HL-60/S4 (cell line): ENCODE measurements around the gene GRK3.
"Not testable (repeated sequence)": the region's sequence is repeated elsewhere in the genome, so short reads cannot be mapped to it uniquely, and the experiment has no call there.

ENCODE experiments used
- in situ Hi-C: fragments of 300-500 bp; cut with MboI; formaldehyde crosslinking; loops from 2 replicates; pipeline ENCODE4 v1.14.3; 2022; ENCODE audit warnings: low sequenced_read_pairs

Gene GRK3

DNA sequence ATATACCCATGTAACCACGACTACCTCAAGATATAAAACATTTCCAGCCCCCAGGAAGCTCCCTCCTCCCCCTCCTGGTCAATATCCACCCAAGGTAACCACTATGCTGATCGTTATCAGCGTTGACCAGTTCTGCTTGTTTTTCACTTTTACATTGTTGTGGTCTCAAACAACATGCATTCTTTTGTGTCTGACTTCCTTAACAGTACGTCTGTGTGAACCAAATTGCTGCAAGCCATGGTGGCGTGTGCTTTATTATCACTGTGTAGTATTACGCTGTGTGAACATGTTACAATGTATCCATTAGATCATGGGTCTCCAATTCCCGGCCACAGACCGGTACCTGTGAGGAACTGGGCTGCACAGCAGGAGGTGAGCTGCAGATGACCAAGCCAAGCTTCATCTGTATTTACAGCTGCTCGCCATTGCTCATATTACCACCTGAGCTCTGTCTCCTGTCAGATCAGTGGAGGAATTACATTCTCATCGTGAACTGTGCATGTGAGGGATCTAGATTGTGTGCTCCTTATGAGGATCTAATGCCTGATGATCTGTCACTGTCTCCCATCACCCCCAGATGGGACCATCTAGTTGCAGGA, 15.5 kb upstream of the GRK3 start:
- in situ Hi-C loops: no loop called here

DNA sequence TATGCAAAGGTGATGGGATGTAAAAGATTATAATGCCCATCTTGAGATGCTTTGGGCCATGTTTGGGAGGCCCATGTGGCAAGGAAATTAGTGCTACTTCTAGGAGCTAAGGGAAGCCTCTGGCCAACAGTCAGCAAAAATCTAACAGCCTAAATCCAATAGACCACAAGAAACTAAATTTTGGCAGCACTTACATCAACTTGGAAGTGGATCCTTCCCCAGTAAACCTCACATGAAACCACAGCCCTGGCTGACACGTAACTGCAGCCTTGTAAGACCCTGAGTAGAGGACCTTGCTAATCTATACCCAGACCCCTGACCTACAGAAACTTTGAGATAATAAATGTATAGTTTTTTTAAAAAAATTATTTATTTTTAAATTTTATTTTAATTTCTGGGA, 13.1 kb upstream of the GRK3 start:
- in situ Hi-C loops: no loop called here

DNA sequence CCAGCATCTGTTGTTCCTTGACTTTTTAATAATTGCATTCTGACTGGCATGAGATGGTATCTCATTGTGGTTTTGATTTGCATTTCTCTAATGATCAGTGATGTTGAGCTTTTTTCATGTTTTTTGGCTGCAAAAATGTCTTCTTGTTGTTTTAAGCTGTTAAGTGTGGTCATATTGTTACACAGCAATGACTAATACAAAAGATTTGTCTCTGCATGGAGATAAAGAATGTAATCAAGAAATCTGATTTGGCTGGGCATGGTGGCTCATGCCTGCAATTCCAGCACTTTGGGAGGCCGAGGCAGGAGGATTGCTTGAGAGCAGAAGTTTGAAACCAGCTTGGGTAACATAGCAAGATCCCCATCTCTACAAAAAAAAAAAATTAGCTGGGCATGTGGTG, 12.1 kb upstream of the GRK3 start:
- in situ Hi-C loops: not testable (repeated sequence)

DNA sequence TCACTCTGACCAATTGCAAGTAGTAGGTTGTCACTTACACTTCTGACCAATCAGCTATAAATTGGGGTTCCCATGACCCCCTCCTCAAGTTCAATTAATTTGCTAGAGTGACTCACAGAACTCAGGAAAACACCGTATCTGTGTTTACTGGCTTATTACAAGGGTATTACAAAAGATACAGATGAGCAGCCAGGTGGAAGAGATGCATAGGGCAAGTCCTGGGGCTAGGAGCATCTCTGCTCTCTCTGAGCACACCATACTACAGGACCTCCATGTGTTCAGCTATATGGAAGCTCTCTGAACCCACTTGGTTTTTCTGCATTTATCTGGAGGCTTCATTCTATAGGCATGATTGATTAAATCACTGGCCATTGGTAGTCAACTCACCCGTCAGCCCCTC, 11.3 kb upstream of the GRK3 start:
- in situ Hi-C loops: no loop called here

DNA sequence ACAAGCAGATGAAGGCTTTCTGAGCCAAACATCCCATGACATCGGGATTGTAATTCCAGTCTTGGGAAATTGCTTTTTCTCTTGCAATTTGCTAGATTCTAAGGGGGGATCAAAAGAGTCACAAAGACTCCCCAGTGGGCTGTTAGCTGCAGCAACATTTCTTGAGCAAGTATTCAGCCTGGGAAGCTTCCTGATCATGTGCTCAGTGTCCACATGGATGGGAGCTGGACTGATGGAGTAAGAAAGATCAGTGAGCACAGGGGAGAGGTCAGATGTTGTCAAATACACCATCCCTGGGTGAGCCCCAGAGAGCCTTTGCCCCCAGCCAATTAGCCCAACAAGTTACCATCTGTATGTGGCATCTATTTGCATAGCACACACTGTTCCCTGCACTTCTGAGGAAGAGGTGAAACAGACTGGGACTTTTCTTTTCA, 10.2 kb upstream of the GRK3 start:
- in situ Hi-C loops: no loop called here

DNA sequence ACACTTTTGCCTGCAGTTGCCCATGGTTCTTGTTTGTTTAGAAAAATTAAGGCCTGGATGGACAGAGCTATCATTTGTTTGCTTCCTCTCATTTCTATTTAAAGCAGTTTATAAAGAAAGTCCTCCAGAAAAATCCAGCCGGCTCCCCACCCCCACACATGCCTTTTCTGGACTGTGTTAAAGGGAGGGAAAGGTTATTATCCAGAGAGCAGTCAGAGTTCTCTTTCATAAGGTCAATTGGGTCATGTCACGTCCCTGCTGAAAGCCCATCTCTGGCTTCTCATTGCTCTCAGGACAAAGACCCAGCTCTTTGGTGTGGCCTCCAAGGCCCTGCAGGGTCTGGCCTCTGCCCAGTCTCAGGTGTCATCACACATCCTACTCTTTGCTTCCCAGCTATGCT, 9.8 kb upstream of the GRK3 start:
- in situ Hi-C loops: no loop called here

DNA sequence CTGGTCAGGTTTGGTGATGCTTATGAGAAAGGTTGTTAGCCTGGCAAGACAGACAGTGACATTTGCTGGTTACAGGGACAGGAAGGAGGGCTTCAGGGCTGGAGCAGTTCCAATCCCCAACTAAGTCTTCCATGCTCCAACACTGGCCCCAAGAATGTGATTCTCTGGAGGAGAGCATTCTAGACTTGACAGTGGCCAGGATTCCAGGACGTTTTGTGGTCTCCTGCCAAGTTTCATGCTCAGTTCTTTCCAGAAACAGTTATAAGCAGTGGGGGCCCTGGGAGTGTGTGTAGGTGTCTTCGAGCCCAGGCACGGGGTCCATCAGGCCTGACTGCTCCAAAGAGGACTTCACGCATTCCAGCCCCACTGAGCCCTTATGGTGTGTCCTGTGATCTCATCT, 8.9 kb upstream of the GRK3 start:
- in situ Hi-C loops: no loop called here

DNA sequence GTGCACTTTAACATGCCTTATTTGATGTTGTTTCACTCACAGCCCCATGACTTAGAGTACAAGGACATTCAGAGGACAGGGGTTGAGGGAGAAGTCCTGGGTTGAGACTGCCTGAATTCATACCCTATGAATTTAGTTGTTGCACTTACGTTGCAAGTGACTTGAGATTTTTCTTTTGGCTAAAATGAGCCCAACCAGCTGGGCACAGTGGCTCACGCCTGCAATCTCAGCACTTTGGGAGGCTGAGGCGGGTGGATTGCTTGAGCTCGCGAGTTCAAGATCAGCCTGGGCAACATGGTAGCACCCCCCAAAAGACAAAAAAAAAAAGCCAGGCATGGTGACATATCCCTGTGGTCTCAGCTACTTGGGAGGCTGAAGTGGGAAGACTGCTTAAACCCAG, 7.3 kb upstream of the GRK3 start:
- in situ Hi-C loops: no loop called here

DNA sequence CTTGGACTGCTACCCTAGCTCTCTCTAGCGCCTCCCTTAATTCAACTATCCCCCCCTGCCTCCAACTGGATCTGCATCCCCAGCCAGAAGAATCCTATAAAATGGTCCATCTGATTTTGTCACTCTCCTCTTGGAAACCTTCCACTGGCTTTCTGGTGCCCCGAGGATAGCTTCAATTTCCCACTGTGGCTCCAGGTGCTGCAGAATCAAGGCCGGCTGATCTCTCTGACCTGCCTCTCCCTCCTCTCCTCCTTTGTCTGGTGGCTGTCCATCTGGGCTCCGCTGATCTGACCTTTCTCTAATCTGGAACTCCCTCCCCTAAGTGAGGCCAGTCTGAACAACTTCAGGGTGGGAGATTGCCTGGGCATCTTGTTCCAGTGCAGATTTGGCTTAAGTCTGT, 6.1 kb upstream of the GRK3 start:
- in situ Hi-C loops: no loop called here

- in situ Hi-C loops: not testable (repeated sequence)
Measured at GRCh38 chr22:25559910-25560309, 4.6 kb upstream of the GRK3 start.

DNA sequence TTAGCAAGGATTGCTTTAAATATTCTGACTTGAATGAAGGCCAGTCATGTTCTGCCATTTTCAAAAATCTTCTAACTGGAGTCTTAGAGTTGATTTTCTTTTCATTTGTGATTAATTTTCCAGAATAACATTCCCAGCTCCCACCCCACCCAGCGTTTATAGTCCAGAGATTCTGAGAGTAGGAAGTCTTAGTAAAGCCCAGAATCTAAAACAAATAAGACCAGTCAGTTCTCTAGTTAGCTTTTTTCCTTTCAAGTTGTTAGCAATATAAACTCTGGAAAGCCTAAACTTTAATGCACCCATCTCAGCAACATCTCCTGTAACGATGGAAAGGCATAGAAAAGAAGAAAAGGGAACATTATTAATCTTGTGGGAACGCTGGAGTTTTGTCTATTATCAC, 3.3 kb upstream of the GRK3 start:
- in situ Hi-C loops: not testable (repeated sequence)

GRCh38 chr22:25561927-25562326, 2.5 kb upstream of the GRK3 start:
- in situ Hi-C loops: not testable (repeated sequence)

DNA sequence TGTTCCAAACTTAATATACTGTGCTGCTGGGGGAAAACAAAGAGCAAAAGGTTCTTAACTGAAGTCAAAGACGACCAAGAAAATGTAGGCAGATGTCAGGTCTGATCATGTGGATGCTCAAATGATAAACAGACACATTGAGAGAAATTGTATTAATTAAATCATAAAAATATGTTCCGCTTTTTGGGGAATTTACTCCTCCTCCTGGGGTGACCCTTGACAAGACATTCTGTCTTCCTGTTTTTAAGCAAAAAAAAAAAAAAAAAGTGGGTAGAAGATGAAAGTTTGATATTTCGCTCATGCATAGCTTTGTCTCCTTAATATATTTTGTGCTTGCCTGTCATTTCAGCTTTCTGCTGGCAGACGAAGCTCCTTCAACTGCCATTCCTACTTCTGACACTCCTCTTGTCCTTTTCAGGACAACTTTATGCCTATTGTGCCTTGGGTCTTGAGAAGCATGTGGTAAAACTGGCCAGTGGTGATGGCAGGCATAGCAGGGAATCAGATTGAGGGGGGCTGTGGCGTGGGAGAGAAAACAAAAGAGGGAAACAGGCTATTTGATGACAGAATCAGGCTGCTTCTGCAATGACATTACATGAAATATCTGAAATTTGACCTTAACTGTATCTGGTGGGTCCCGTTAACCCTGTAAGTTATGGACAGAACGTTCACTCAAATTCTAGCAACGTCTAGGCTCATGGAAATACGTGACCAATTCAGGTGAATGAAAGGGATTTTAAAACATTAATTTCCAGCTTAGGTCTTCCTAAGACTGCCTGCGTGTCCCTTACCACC, 1.3 kb upstream of the GRK3 start:
- in situ Hi-C loops: not testable (repeated sequence)

DNA sequence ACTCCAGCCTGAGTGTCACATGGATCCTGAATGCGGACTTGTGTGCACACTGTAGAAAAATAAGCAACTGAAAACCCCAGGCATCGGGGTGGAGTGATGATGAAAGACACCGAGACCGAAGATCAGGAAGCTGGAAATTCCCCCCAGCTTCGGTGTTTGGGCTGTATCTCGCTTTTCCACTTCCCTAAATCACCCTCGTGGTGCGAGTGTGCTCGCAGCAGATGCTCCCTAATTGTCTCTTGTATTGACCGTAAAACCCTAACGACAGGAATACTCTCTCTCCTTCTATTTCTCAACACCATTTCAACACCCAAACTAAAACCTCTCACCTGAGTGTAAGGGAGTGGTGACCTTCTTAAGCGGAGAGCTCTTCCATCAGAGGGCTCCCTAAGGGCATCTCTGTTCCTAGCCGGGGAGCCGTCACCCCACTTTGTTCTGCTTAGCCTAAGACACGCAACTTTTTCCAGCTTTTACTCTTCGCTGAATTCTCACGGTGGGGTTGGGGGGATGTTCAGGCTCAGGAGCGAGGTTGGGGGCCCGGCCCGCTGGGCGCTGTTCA, 635 bp upstream of the GRK3 start:
- in situ Hi-C loops: no loop called here

GRCh38 chr22:25564979-25565677, 653 bp downstream of the GRK3 start:
- in situ Hi-C loops: no loop called here

GRCh38 chr22:25566186-25566897, 1.9 kb downstream of the GRK3 start:
- in situ Hi-C loops: no loop called here

DNA sequence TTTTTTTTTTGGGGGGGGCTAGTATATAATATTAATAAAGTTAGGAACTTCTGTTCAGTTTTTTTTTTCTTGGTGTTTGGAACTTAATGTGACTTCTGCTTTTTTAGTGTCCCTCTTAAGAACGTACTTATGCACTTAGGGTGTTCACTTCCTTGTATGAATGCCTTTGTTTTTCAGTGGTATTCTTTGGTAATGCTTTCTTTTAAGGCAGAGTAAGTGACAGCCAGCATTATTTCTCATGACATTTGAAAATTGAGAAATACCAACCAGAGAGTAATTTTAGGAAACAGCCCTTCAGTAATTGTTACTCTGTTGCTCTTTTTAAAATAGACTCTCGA, 2.4 kb downstream of the GRK3 start:
- in situ Hi-C loops: no loop called here

DNA sequence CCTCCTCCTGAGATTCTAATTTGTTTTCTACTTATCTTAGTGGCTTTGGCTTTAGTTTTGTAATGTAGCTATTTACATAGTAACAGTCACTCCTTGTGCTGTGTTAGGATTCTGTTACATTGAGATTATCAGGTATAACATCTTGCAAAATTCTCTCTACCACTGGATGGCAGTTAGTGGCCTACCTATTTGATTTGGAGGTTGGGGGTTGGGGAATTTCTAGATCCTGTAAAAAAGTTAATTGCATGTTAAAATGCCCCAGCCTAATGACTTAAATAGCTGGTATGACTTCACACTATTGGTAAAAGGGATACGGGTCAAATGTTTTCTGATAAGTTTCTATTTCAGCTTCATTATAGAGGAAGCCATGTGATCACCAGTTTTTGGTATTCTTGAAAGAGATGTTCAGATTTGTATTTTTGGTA, 2.8 kb downstream of the GRK3 start:
- in situ Hi-C loops: no loop called here

DNA sequence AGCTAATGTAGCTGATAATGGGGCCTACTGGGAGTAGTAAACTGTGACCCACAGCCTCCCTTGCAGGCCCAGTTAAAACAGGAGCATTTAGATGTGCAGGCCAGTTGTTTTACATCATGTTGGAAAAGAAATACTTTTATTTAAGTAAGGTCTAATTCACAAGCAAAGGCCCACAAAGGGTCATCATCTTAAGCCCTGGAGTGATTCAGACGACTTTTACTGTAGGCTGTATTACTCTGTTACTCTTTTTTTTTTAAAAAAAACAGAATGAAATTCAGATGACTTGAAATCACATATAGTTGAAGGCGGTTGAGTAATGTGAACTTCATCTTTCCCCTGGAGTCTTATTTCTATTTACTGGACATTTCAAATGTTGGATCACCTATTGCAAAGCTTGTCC, 3.6 kb downstream of the GRK3 start:
- in situ Hi-C loops: not testable (repeated sequence)

- in situ Hi-C loops: no loop called here
Measured at GRCh38 chr22:25569361-25569760, 4.9 kb downstream of the GRK3 start.

- in situ Hi-C loops: no loop called here
Measured at GRCh38 chr22:25569983-25570382, 5.5 kb downstream of the GRK3 start.
